Pancreas (tissue), 10 donors: ENCODE data around the gene WWOX. TPM values are rescaled to one million over a fixed set of nuclear protein-coding genes. Genes with fewer than 3 reads are reported as not detected.

Experiments used
- ATAC-seq, 4 donors: fragments of 200-7000 bp; cut with Tn5 transposase; one replicate each; pipeline versions ENCODE4 v1.8.0 to v1.9.1; 2020; ENCODE audit warnings: mild to moderate bottlenecking in 4 of 4, moderate library complexity in 4 of 4
- DNase-seq, 6 donors: peaks; one replicate each; pipeline ENCODE4 v3.0.0-alpha.2; 2020
- FAIRE-seq: peaks from 2 replicates; lab custom pipeline; 2012; peaks lifted over from hg19 to GRCh38; lab: Jason Lieb, UNC
- H3K27ac ChIP-seq, 4 donors: fragments of 200-600 bp; sonication (generic); 1 replicate in 3 of 4; 2 replicates in 1 of 4; pipeline versions ENCODE4 v1.5.0 to v1.8.0; 2020
- H3K27me3 ChIP-seq, 4 donors: fragments of 200-600 bp; one replicate each; pipeline ENCODE4 v1.8.0; 2021
- H3K36me3 ChIP-seq, 3 donors: fragments of 200-600 bp; sonication (generic) in 1 of 3; one replicate each; pipeline versions ENCODE4 v1.5.0 to v1.8.0; 2020 to 2021
- H3K4me1 ChIP-seq, 3 donors: fragments of 200-600 bp; one replicate each; pipeline ENCODE4 v1.8.0; 2021
- H3K4me3 ChIP-seq, 4 donors: fragments of 200-600 bp; sonication (generic) in 2 of 4; one replicate each; pipeline versions ENCODE4 v1.5.0 to v1.8.0; 2020 to 2021
- H3K9me3 ChIP-seq, 4 donors: fragments of 200-600 bp; one replicate each; pipeline ENCODE4 v1.8.0; 2021
- WGBS, 2 donors: extraction: QIAGEN DNeasy Blood & Tissue Kit; methylation state at CpG; one replicate each; pipeline ENCODE4 v1.1.7; 2013; 5-methylcytosine and 5-hydroxymethylcytosine counted together
- intact Hi-C, 3 donors: fragments of 100-400 bp; cut with DNase I; formaldehyde crosslinking; loops; one replicate each; pipeline versions ENCODE4 v1.11.1 to v1.14.2; 2022
- polyA plus RNA-seq, 2 donors: library from polyadenylated mRNA; stranded (reverse); fragments of 200-250 nt; gene quantifications; one replicate each; pipeline ENCODE4 v1.2.3, GENCODE V29; 2013
- total RNA-seq, 6 donors: library from RNA; stranded (reverse); fragmentation: NEBNext Ultra II Directional in 4 of 6; extraction: Animal tissue kit (Norgen Biotek cat#: 25700) in 4 of 6; gene quantifications; one replicate each; pipeline versions ENCODE4 v1.2.1 to v1.2.4, GENCODE V29; 2021 to 2023
- TF ChIP-seq, protein P1 (sequence below), 4 donors: fragments of 200-600 bp; sonication (generic) in 3 of 4; IDR thresholded peaks; one replicate each; pipeline versions ENCODE4 v1.5.0 to v1.8.0; 2021; ENCODE audit warnings: antibody characterized with exemption in 4 of 4
- donor health status: healthy with polysubstance abuse.
- donor health status: DM: no; HTN: no; CAD: no; lungs with moderate emphysema.
- donor health status: DM: no; HTN: no; CAD: no.
- donor health status: control.
- donor health status: control.
- donor health status: Bipolar disorder and iron deficiency.
- donor health status: DM: yes; HTN: yes; CAD: no.
- donor health status: DM: no; HTN: no; CAD: no.
- donor health status: DM: no; HTN: no; CAD: no.
- donor health status: DM: yes; HTN: yes; CAD: no.

The WWOX gene
- total and polyA plus RNA-seq, 8 donors, result 6.8 to 14.4 (median 10.8) TPM

DNA sequence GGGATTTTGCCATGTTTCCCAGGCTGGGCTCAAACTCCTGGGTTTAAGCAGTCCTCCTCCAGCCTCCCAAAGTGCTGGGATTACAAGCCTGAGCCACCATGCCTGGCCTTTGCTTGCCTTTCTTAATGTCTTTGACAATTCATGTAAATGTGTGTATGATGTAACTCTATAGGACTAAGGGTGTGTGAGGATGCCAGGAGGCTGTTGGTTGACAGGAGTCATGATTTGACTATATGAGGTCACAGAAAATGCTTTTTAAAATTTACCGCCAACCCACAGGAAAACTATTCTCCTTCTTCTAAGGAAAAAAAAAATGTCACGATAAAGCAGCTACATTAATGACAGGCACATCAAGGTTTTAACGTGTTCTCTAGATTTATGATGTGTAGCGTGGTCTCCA lies 118.8 kb downstream of the WWOX start:
- TF ChIP-seq, protein P1, sequence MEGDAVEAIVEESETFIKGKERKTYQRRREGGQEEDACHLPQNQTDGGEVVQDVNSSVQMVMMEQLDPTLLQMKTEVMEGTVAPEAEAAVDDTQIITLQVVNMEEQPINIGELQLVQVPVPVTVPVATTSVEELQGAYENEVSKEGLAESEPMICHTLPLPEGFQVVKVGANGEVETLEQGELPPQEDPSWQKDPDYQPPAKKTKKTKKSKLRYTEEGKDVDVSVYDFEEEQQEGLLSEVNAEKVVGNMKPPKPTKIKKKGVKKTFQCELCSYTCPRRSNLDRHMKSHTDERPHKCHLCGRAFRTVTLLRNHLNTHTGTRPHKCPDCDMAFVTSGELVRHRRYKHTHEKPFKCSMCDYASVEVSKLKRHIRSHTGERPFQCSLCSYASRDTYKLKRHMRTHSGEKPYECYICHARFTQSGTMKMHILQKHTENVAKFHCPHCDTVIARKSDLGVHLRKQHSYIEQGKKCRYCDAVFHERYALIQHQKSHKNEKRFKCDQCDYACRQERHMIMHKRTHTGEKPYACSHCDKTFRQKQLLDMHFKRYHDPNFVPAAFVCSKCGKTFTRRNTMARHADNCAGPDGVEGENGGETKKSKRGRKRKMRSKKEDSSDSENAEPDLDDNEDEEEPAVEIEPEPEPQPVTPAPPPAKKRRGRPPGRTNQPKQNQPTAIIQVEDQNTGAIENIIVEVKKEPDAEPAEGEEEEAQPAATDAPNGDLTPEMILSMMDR (IDR thresholded peaks at IDR 0.05), result no peak
- Histone ChIP-seq H3K27me3 (no peaks in the 10 kb centered on the region), H3K36me3 (no peaks in the 10 kb centered on the region), H3K9me3 (no peaks in the 10 kb centered on the region), H3K4me1 (no peaks in the 10 kb centered on the region), H3K27ac (no peak overlapping the region), H3K4me3 (no peak overlapping the region)
- 95 to 96% methylated on average over 4 of the region's 4 CpGs for WGBS, 2 donors
- ATAC-seq, result no peak
- intact Hi-C loops, result no loop called here
- DNase-seq, result no peak
- no peak for FAIRE-seq

DNA sequence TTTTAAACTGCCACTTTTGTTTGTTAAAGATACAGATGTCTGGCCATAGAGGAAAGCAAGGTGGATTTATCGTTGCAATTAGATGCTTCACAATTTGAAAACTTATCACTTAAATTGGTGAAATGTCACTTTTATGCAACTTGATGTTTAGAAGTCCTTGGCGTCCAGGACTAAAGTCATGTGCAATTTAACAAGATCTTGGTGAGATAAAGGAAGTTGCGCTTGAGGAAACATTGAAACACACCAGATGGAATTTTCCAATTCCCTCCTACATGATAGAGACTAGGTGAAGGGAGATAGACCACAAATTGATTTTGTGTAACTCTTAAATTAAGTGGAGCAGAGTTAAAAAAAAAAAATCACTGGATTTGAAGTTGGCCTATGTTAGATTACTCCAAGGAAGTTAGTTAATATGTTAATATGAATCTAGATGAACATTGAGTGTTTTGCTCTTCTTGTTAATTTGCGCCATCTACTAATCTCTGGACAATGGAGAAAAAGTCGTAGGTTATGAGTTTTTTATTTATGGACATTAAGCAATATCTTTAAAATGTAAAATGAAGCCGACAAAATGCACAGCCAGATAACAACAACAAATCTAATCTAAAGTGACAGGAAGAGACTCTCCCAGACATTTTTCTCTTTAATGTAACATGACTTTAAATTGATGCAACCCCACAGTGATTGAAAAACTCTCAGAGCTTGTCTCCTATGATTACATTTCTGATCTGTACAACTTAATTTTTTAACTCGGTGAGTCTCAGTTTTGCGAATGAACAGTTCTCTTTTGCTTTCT lies 119.6 kb downstream of the WWOX start:
- DNase-seq, result no peak
- 90 to 91% methylated on average over 8 of the region's 8 CpGs for WGBS, 2 donors
- Histone ChIP-seq H3K4me3 (no peak overlapping the region), H3K27ac (no peak overlapping the region), H3K36me3 (no peaks in the 10 kb centered on the region), H3K4me1 (no peaks in the 10 kb centered on the region), H3K27me3 (no peaks in the 10 kb centered on the region), H3K9me3 (no peaks in the 10 kb centered on the region)
- ATAC-seq, result no peak
- TF ChIP-seq, protein P1 (IDR thresholded peaks at IDR 0.05), result no peak
- intact Hi-C loops, result no loop called here
- no peak for FAIRE-seq

DNA sequence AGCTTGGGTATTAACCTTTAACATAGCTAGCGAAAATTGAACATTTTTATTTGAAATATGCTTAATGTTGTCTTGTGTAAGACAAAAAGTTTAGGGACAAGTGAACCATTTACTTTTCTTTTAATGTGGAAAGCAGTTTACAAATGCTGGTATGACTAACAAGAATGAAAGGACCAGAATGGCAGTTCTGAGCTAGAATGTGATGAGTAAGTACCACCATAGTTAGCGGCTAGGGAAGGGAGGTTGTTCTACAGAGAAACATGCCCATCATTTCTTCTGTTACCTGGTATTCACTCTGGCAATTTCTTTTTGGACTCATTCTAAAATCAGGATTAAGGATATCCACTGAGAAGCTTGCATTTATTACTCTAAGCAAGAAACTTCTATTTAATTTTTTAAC lies 121.1 kb downstream of the WWOX start:
- WGBS, 2 donors, result 97 to 99% methylated on average over 2 of the region's 2 CpGs
- Histone ChIP-seq H3K36me3 (no peaks in the 10 kb centered on the region), H3K27me3 (no peaks in the 10 kb centered on the region), H3K4me3 (no peak overlapping the region), H3K9me3 (no peaks in the 10 kb centered on the region), H3K27ac (no peak overlapping the region), H3K4me1 (no peaks in the 10 kb centered on the region)
- DNase-seq (no peak), ATAC-seq (no peak), FAIRE-seq (no peak)
- intact Hi-C loops, result no loop called here
- TF ChIP-seq, protein P1 (IDR thresholded peaks at IDR 0.05), result no peak

DNA sequence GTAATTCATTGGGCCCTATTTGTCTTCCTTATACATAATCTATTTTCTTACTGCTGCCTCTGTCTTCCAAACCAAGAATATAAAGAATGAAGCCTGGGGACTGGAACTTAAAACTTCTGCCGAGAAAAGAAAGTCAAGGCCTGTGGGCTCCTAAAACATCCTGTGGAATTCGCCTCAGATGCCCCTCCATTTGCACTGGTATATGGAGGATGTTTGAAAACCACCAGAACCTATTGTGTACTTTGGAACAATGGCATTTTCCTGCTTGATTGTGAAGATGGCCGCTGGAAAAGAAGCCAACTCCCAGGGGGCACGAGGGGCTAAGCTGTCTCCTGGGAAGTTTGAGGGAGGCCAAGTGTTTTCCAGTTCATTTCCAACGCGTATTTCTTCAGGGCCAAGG lies 122.4 kb downstream of the WWOX start:
- no peaks in the 10 kb centered on the region for H3K4me1 ChIP-seq
- DNase-seq, result no peak
- WGBS, 2 donors, result 88 to 91% methylated on average over 6 of the region's 6 CpGs
- intact Hi-C loops, result no loop called here
- H3K27ac ChIP-seq, result no peak overlapping the region
- H3K36me3 ChIP-seq, result no peaks in the 10 kb centered on the region
- TF ChIP-seq, protein P1 (IDR thresholded peaks at IDR 0.05), result no peak
- no peak overlapping the region for H3K4me3 ChIP-seq
- no peaks in the 10 kb centered on the region for H3K9me3 ChIP-seq
- no peak for ATAC-seq
- no peaks in the 10 kb centered on the region for H3K27me3 ChIP-seq
- FAIRE-seq, result no peak

DNA sequence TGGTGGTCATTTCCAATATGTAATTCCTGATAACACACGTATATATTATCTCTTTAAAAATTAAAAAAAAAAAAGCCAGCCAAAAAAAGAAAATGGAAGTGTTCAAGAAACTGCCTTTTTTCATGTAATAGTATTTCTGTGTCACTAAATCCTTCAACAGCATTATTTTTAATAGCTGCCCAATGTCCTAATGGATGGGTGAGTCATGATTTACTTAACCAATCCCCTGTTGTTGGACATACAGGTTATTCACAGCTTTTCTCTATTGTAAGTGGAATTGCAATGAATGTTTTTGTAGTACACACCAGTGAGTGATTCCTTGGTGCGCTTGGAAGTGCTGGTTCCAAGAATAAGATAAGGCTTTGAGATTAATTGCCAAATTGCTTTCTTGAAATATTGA lies 124.9 kb downstream of the WWOX start:
- TF ChIP-seq, protein P1 (IDR thresholded peaks at IDR 0.05), result no peak
- DNase-seq (no peak), FAIRE-seq (no peak), ATAC-seq (no peak)
- H3K4me3 ChIP-seq, result no peak overlapping the region
- H3K4me1 ChIP-seq, result no peaks in the 10 kb centered on the region
- H3K27ac ChIP-seq, result no peak overlapping the region
- H3K9me3 ChIP-seq, result no peaks in the 10 kb centered on the region
- intact Hi-C loops, result no loop called here
- WGBS, 2 donors, result 77 to 84% methylated on average over 2 of the region's 2 CpGs
- no peaks in the 10 kb centered on the region for H3K27me3 ChIP-seq
- no peaks in the 10 kb centered on the region for H3K36me3 ChIP-seq
